ENCODE results near the gene ATOH8. TPM values are rescaled to one million over a fixed set of nuclear protein-coding genes. Genes with fewer than 3 reads are reported as not detected.

The ATOH8 gene
- total RNA-seq, 4 donors from 2014 or later: 34.5 to 79.5 (median 59.6) TPM

GRCh38 chr2:85744055-85744454 is 9.7 kb upstream of the ATOH8 start:
- Histone ChIP-seq H3K9me3 (no peaks in the 10 kb centered on the region), H3K27me3 (no peaks in the 10 kb centered on the region), H3K4me3 (no peak overlapping the region), H3K27ac (peak overlapping the region; percentile 13 to 95 (median 88)), H3K36me3 (no peaks in the 10 kb centered on the region), H3K4me1 (peaks cover 23 to 81% (median 58%) of the 10 kb centered on the region in 3 donors)
- 29 to 46% methylated on average over 3 to 4 of the region's 4 CpGs for WGBS, 2 donors (ENCODE audit: low coverage in 1 of 2)
- TF ChIP-seq EP300 (IDR thresholded peaks at IDR 0.05): no peak
- no peak for TF ChIP-seq POLR2A (IDR thresholded peaks at IDR 0.05)
- TF ChIP-seq, protein P1, sequence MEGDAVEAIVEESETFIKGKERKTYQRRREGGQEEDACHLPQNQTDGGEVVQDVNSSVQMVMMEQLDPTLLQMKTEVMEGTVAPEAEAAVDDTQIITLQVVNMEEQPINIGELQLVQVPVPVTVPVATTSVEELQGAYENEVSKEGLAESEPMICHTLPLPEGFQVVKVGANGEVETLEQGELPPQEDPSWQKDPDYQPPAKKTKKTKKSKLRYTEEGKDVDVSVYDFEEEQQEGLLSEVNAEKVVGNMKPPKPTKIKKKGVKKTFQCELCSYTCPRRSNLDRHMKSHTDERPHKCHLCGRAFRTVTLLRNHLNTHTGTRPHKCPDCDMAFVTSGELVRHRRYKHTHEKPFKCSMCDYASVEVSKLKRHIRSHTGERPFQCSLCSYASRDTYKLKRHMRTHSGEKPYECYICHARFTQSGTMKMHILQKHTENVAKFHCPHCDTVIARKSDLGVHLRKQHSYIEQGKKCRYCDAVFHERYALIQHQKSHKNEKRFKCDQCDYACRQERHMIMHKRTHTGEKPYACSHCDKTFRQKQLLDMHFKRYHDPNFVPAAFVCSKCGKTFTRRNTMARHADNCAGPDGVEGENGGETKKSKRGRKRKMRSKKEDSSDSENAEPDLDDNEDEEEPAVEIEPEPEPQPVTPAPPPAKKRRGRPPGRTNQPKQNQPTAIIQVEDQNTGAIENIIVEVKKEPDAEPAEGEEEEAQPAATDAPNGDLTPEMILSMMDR (IDR thresholded peaks at IDR 0.05): no peak
- no peak for TF ChIP-seq POLR2AphosphoS5 (IDR thresholded peaks at IDR 0.05)
- ATAC-seq: no peak

- TF ChIP-seq POLR2AphosphoS5 (IDR thresholded peaks at IDR 0.05): peak; percentile 48
- TF ChIP-seq EP300 (IDR thresholded peaks at IDR 0.05): no peak
- WGBS, 2 donors (ENCODE audit: low coverage in 1 of 2): 27 to 33% methylated on average over 6 to 7 of the region's 10 CpGs
- H3K4me3 ChIP-seq: no peak overlapping the region
Measured at GRCh38 chr2:85744741-85745601, 8.8 kb upstream of the ATOH8 start.

GRCh38 chr2:85745619-85746018 is 8.2 kb upstream of the ATOH8 start:
- Histone ChIP-seq H3K4me1 (peaks cover 23 to 89% (median 72%) of the 10 kb centered on the region in 3 donors), H3K27ac (peak overlapping the region; percentile 34 to 95 (median 88)), H3K9me3 (no peaks in the 10 kb centered on the region), H3K36me3 (no peaks in the 10 kb centered on the region), H3K4me3 (no peak overlapping the region), H3K27me3 (no peaks in the 10 kb centered on the region)
- 25 to 56% methylated on average over 2 to 3 of the region's 8 CpGs for WGBS, 2 donors (ENCODE audit: low coverage in 1 of 2)
- TF ChIP-seq POLR2A (IDR thresholded peaks at IDR 0.05): no peak
- no peak for TF ChIP-seq EP300 (IDR thresholded peaks at IDR 0.05)
- no peak for ATAC-seq

More at GRCh38 chr2:85744741-85745601, 8.8 kb upstream of the ATOH8 start:
- Histone ChIP-seq H3K4me1 (peaks cover 23 to 89% (median 66%) of the 10 kb centered on the region in 3 donors), H3K27me3 (no peaks in the 10 kb centered on the region), H3K27ac (peak overlapping the region; percentile 34 to 95 (median 88)), H3K36me3 (no peaks in the 10 kb centered on the region), H3K9me3 (no peaks in the 10 kb centered on the region)
- peak; percentile 49 for ATAC-seq

GRCh38 chr2:85746321-85747004 is 7.3 kb upstream of the ATOH8 start:
- no peak for ATAC-seq
- Histone ChIP-seq H3K9me3 (no peaks in the 10 kb centered on the region), H3K36me3 (no peaks in the 10 kb centered on the region), H3K4me1 (peaks cover 22 to 89% (median 72%) of the 10 kb centered on the region in 3 donors), H3K27me3 (no peaks in the 10 kb centered on the region), H3K4me3 (no peak overlapping the region), H3K27ac (peak overlapping the region in 3 of 4 donors; percentile 85 to 95 (median 91))
- TF ChIP-seq POLR2A (IDR thresholded peaks at IDR 0.05) (no peak), POLR2AphosphoS5 (IDR thresholded peaks at IDR 0.05) (no peak), EP300 (IDR thresholded peaks at IDR 0.05) (no peak)
- TF ChIP-seq, protein P1 (IDR thresholded peaks at IDR 0.05): no peak
- WGBS, 2 donors (ENCODE audit: low coverage in 1 of 2): 85 to 93% methylated on average over 2 to 5 of the region's 8 CpGs

DNA sequence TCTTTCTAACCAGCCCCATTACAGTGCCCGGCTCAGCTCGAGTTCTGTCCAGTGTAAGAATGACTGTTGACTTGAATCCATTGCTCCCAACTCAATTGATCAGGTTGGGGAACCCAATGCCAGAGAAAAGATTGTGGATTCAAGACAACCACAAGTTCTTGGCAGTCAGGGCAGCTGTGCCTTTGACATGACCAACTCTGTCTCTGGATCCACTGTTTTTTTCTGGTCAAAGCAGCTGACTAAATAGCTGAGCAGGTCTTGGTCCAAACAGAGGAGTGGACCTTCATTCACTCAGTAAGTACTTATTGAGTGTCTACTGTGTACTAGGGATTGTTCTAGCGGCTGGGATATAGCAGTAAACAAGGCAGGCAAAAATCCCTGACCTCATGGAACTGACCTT is 6.3 kb upstream of the ATOH8 start:
- Histone ChIP-seq H3K27me3 (no peaks in the 10 kb centered on the region), H3K36me3 (no peaks in the 10 kb centered on the region), H3K4me3 (no peak overlapping the region), H3K4me1 (peaks cover 15 to 89% (median 71%) of the 10 kb centered on the region in 3 donors), H3K27ac (peak overlapping the region in 3 of 4 donors; percentile 17 to 85 (median 78)), H3K9me3 (no peaks in the 10 kb centered on the region)
- TF ChIP-seq, protein P1 (IDR thresholded peaks at IDR 0.05): no peak
- TF ChIP-seq POLR2A (IDR thresholded peaks at IDR 0.05): no peak
- TF ChIP-seq POLR2AphosphoS5 (IDR thresholded peaks at IDR 0.05): no peak
- TF ChIP-seq EP300 (IDR thresholded peaks at IDR 0.05): no peak
- WGBS, 2 donors (ENCODE audit: low coverage in 1 of 2): 100% methylated on average over 2 of the region's 3 CpGs; no CpG with 5 or more reads in 1 of the 2 donors
- ATAC-seq: no peak
